NK-92 treated with Interleukin-12 subunit alpha and Interleukin-12 subunit beta, amount 100 ng/mL, for 24 hours (cell line): Measurements from ENCODE around the gene TSSK2.

Experiments
- DNase-seq: peaks from one replicate; lab custom pipeline; 2025; lab: John Stamatoyannopoulos, UW

TSSK2 gene

DNA sequence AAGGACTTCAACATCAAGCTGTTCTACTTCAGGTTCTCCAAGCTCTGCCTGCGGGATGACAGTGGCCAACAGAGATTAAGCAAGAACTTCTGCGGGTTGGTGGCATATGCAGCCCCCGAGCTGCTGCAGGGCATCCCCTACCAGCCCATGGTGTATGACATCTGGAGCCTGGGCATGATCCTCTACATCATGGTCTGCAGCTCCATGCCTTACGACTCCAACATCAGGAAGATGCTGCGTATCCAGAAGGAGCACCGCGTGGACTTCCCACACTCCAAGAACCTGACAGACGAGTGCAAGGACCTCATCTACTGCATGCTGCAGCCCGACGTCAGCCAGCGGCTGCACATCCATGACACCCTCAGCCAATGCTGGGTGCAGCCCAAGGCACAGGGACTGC is 6.1 kb upstream of the TSSK2 start:
- DNase-seq = no peak

DNA sequence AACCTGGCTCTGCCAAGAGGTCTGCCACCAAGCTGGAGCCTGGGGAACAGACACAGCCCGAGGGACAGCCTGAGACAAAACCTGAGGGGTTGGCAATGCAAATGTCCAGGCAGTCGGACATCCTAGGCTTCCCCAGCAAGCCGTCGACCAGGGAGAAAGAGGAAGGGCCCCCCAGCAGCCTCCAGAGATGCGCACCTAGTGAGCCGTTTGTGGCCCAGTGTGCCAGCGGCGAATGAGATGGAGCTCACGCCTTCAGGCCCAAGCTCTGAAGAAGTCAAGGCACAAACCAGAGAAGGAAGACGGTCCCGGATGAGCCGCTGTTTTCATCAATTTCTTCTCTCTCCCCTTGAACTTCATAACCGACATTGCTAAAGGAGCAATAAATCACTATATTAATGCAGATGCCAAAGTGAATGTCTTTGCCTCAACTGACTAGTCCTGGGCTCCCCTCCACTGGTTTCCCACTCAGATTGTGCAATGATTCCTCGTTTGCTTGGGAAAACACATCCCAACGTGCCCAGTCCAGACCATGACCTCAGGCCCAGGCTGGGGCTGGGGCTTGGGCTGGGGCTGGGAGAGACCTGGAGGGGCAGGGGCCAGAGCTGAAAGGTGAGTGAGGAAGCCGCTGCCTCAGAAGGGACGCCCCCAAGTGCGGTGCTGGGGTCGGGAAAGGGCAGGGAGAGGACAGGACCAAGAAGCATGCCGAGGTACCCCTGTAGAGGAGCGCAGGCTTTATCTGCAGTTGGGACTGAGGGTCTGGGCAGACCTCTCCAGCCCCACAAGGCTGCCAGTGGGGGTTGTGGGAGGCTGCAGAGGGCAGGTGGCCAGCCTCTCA is 5.4 kb upstream of the TSSK2 start:
- DNase-seq = no peak

- no peak for DNase-seq
Measured at GRCh38 chr22:19126309-19127273, 4.5 kb upstream of the TSSK2 start.

DNA sequence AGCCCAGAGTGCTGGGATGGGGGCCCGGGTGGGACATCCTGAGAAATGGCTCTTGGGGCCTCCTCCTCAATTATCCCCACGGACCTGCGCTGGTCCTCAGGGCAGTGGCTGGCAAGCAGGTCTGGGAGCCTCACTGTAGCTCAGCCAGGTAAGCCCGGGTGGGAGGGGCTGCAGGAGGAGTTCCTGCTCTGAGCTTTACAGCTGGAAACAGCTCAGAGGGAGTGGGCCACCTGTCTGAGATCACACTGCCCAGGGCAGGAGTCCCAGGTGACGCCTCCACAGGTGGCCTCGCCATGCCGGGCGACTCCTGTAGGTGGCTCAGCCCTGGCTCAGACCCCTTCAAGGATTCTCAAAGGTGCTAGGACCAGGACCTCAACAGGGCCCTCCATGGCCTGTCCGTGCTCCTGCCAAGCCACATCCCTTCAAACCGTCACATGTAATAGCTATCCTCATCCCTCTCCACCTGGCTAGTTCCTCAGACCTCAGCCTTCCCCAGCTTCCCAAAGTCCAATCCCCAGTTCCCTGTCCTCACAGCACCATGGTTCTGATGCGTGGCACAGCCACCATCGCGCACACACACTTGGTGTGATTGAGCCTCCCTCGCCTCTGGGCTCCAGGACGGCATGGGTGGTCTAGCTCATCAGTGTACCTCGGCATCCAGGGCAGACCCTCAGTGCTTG is 3.6 kb upstream of the TSSK2 start:
- no peak for DNase-seq

DNA sequence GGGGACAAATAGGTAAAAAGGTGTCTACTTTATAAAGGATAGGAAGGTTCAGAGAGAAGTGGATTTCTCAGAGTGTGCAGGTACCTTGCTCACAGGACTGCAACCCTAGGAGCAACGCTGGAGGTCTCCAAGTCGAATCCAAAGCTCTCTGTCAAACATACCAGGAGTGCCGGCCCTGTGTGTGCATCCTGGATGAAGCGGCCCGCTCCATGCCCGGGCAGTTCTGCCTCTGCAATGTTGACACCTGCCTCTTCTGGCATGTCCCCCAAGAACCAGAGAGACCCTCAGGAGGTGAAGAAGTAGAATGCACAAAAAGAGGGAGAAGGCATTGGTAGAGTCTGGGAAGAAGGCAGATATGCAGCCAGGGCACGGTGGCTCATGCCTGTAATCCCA is 3.1 kb upstream of the TSSK2 start:
- no peak for DNase-seq

DNA sequence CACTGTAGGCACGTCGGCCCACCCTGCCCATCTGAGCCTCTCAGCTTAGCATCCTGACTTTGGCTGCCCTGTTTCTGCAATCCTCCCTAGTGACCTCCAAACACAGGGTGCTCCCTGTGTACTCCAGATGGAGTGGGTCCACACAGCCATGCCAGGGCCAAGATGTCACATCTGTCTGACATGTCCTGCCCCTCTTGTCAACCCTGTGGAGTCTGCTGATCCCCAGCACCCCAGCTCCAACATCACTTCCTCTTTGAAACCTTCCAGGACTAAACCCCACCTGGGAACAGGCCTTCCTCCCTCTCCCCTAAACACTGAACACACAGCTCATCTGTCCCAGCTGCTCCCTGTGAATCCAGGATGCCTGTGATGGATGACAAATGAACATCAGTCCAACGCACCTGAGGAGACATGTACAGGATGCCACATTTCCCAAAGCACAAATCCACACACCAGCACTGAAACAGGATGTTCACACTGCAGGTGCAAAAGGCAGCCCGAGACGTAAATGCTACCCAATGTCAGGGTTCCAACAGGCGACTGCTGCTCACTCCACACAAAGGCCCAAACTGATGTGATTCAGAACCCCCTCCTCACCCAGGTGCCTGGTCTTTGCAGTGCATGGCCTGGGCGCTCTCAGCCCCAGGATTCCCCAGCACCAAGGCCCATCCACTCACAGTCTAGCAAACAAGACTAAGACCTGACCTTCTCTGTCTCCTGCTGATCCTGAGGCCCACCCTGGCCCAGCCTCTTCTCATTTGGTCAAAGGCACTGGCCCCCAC is 2.0 kb upstream of the TSSK2 start:
- DNase-seq = no peak

DNA sequence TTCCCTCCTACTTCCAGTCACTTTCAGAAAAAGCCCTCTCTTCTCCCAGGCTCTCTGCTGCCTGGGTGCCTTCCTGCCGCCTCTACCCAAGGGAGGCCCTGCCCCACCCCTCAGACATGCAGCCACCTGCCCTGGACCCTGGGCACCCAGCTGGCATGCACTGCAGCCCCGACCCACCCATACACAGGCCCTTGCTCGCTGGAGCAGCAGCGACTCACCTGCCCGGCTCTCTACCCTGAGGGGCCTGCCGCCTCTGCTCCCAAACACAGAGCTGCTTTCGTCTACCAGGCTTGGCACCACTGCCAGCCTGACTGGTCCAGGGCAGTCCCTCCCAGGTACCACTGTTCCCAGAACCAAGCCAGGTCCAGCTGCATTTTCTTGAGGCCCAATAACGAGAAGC is 1.2 kb upstream of the TSSK2 start:
- DNase-seq = no peak

DNA sequence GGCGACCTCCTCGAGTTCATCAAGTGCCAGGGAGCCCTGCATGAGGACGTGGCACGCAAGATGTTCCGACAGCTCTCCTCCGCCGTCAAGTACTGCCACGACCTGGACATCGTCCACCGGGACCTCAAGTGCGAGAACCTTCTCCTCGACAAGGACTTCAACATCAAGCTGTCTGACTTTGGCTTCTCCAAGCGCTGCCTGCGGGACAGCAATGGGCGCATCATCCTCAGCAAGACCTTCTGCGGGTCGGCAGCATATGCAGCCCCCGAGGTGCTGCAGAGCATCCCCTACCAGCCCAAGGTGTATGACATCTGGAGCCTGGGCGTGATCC is 542 bp downstream of the TSSK2 start:
- no peak for DNase-seq

DNA sequence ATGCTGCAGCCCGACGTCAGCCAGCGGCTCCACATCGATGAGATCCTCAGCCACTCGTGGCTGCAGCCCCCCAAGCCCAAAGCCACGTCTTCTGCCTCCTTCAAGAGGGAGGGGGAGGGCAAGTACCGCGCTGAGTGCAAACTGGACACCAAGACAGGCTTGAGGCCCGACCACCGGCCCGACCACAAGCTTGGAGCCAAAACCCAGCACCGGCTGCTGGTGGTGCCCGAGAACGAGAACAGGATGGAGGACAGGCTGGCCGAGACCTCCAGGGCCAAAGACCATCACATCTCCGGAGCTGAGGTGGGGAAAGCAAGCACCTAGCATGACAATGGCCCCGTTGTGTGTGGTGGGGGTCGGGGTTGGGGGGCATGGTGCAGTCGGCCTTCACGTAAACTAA is 1.0 kb downstream of the TSSK2 start:
- no peak for DNase-seq

- DNase-seq = no peak
Measured at GRCh38 chr22:19132693-19133400, 1.7 kb downstream of the TSSK2 start.

DNA sequence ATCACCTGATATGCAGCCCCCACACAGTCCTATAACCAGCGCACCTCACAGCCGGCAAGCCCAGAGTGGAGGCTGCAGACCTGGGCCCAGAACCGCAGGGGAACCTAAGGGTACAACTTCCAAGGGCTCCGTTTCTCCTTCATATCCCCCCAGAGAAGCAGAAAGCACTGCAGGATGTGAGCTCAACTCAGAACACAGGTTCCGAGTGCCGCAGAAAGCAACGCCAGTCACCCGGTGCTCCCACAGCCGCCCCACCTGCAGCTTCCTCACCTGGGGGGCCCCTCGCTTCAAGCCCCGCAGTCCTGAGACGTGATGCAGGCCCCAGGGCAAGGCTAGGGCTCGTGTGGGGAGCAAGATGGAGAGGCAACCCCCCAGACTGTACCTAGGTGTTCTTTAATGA is 2.5 kb downstream of the TSSK2 start:
- no peak for DNase-seq

DNA sequence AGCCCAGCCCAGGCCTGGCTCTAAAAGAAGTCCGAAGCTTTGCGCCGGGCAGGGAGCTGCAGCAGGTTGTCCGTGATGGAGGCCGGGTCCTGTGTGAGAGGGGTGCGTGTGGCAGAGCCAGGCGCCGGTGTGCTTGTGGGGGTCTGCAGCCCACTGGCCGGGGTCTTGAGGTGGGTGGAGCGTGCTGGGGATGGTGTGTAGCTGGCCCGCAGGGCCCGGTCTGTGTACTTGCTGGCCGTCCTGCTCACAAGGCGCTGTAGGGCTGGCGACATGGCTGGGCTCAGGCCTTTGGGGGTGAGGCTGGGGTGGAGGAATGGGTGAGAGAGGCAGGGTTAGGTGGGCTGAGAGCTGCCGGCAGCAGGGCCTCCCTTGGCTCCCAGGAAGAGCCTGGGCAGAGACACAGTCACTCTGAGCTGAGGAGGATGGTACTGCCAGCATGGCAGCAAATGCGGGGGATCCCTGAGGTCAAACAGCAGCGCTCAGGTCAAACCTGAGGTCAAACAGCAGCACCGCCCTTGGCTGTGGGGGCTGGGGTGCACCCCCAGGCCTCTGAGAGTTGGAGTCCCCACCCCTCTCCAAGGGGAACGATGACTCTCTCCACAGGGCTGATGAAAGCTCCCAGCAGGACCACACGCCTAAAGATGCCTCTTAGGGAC is 3.2 kb downstream of the TSSK2 start:
- no peak for DNase-seq

- DNase-seq = no peak
Measured at GRCh38 chr22:19134874-19135273, 3.8 kb downstream of the TSSK2 start.

GRCh38 chr22:19136915-19137314 is 5.8 kb downstream of the TSSK2 start:
- DNase-seq = no peak

- no peak for DNase-seq
Measured at GRCh38 chr22:19137384-19138216, 6.5 kb downstream of the TSSK2 start.

DNA sequence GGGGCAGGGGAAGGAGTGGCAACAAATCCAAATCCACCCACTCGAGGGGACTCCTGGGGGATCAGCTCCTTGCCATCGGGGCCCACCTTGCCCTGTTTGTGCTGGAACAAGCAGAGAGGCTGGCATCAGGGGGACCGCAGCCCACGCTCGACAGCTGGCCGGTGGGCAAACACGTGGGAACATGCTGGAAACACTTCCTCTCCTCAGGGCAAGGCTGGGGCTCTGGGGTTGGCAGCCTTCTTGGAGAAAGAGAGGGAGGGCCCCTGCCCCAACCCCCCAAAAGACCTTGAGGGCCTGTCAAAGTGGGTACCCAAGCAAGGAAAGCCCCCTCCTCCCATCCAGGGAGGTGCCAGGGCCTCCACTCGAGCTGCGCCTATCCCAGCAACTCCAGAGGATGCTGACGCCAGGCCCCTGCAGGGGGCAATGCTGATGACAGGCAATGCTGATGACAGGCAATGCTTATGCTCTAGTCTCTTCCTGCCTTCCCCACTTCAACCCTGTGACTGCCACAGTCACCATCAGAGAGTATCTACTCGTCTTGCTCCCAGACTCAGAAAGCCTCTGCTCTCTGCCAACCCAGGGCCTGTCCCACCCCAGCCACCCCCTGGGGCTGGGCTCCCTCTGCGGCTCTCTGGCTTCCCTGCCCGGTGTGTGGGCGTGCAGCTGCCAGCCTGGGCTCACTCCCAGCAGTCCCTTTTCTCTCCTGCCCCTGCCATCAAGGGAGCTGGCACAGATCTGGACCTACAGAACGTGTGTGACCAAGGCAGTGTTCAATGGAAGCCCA is 7.3 kb downstream of the TSSK2 start:
- no peak for DNase-seq

- DNase-seq = no peak
Measured at GRCh38 chr22:19139001-19139356, 7.9 kb downstream of the TSSK2 start.

- no peak for DNase-seq
Measured at GRCh38 chr22:19139974-19140373, 8.9 kb downstream of the TSSK2 start.

- no peak for DNase-seq
Measured at GRCh38 chr22:19142394-19142793, 11.3 kb downstream of the TSSK2 start.
